Neural progenitor cell (in vitro differentiated cells): ENCODE results near the gene ATOH8. TPM values are rescaled to one million over a fixed set of nuclear protein-coding genes. Genes with fewer than 3 reads are reported as not detected.
"Not testable (repeated sequence)": the region's sequence is repeated elsewhere in the genome, so short reads cannot be mapped to it uniquely, and the experiment has no call there.

Source experiments
- DNase-seq: peaks from one replicate; pipeline ENCODE4 v3.0.0-alpha.2; 2016; ENCODE audit warnings: low spot score
- H2AFZ ChIP-seq: fragments of 200-600 bp; sonication (generic); replicated peaks from 2 replicates; pipeline ENCODE4 v1.6.1; 2016; ENCODE audit warnings: antibody characterized with exemption
- H3F3A ChIP-seq: fragments of 200-600 bp; sonication (generic); 2 replicates; pipeline ENCODE4 v1.6.1; 2016; ENCODE audit warnings: antibody characterized with exemption, low read depth
- H3K27ac ChIP-seq: fragments of 200-600 bp; sonication (generic); 2 replicates; pipeline ENCODE4 v1.5.1; 2016; ENCODE audit warnings: mild to moderate bottlenecking
- H3K27me3 ChIP-seq: fragments of 200-600 bp; sonication (generic); 2 replicates; pipeline ENCODE4 v1.6.1; 2016; ENCODE audit warnings: mild to moderate bottlenecking, moderate library complexity
- H3K36me3 ChIP-seq: fragments of 200-600 bp; sonication (generic); 2 replicates; pipeline ENCODE4 v1.5.1; 2016
- H3K4me1 ChIP-seq: fragments of 200-600 bp; sonication (generic); 2 replicates; pipeline ENCODE4 v1.6.1; 2016; ENCODE audit warnings: mixed run types
- H3K4me2 ChIP-seq: fragments of 200-600 bp; sonication (generic); 2 replicates; pipeline ENCODE4 v1.6.1; 2016
- H3K4me3 ChIP-seq: fragments of 200-600 bp; sonication (generic); 2 replicates; pipeline ENCODE4 v1.5.1; 2016
- H3K79me2 ChIP-seq: fragments of 200-600 bp; sonication (generic); 2 replicates; pipeline ENCODE4 v1.6.1; 2016; ENCODE audit warnings: low read depth
- H3K9ac ChIP-seq: fragments of 200-600 bp; sonication (generic); 2 replicates; pipeline ENCODE4 v1.6.1; 2016
- H3K9me3 ChIP-seq: fragments of 200-600 bp; sonication (generic); 2 replicates; pipeline ENCODE4 v1.5.1; 2016; ENCODE audit warnings: low read depth
- H4K20me1 ChIP-seq: fragments of 200-600 bp; sonication (generic); 2 replicates; pipeline ENCODE4 v1.6.1; 2016; ENCODE audit warnings: low read depth
- H3K27ac Mint-ChIP-seq: 3 replicates; pipeline ENCODE4 v1.8.0; 2021; ENCODE audit warnings: mixed read lengths
- H3K27me3 Mint-ChIP-seq: 2 replicates; pipeline ENCODE4 v1.8.0; 2022; ENCODE audit warnings: low read depth, mild to moderate bottlenecking, inconsistent platforms, moderate library complexity, mixed read lengths; ENCODE audit not compliant: insufficient read depth
- H3K36me3 Mint-ChIP-seq: 3 replicates; pipeline ENCODE4 v1.8.0; 2021; ENCODE audit warnings: mixed read lengths
- H3K4me1 Mint-ChIP-seq: 3 replicates; pipeline ENCODE4 v1.8.0; 2021; ENCODE audit warnings: mixed read lengths
- H3K4me3 Mint-ChIP-seq: 3 replicates; pipeline ENCODE4 v1.8.0; 2021; ENCODE audit warnings: mild to moderate bottlenecking, moderate library complexity, mixed read lengths
- H3K9me3 Mint-ChIP-seq: 3 replicates; pipeline ENCODE4 v1.8.0; 2020; ENCODE audit warnings: mixed read lengths
- EZH2 ChIP-seq: fragments of 200-600 bp; sonication (generic); IDR thresholded peaks from 2 replicates; pipeline ENCODE4 v1.6.1; 2017; ENCODE audit warnings: antibody characterized with exemption, mild to moderate bottlenecking, moderate library complexity
- EZH2phosphoT487 ChIP-seq: fragments of 200-600 bp; sonication (generic); IDR thresholded peaks from 2 replicates; pipeline ENCODE4 v1.6.1; 2017; ENCODE audit warnings: antibody characterized with exemption
- total RNA-seq: library from RNA; depleted of rRNA; stranded (reverse); fragments of >200 nt; gene quantifications from 2 replicates; pipeline ENCODE4 v1.2.3, GENCODE V29; 2015; ENCODE audit warnings: low replicate concordance
- TF ChIP-seq, protein P1 (sequence below): fragments of 200-600 bp; sonication (generic); IDR thresholded peaks from 2 replicates; pipeline ENCODE4 v1.5.1; 2017; ENCODE audit warnings: antibody characterized with exemption, mild to moderate bottlenecking

ATOH8 gene
- total RNA-seq, 1 donor from 2014 or later, result not detected

- H3K27me3 ChIP-seq, result no peaks in the 10 kb centered on the region
- no peak for DNase-seq
- H4K20me1 ChIP-seq, result no peaks in the 10 kb centered on the region
- peaks cover 22% of the 10 kb centered on the region for H3K4me1 ChIP-seq
- no peaks in the 10 kb centered on the region for H3K9me3 Mint-ChIP-seq
- no peak overlapping the region for H3K4me2 ChIP-seq
- no peaks in the 10 kb centered on the region for H3K36me3 Mint-ChIP-seq
- no peaks in the 10 kb centered on the region for H3K79me2 ChIP-seq
- H3K4me3 Mint-ChIP-seq, result no peak overlapping the region
- H3K4me3 ChIP-seq, result no peak overlapping the region
- no peak overlapping the region for H3K27ac ChIP-seq
- no peaks in the 10 kb centered on the region for H3K36me3 ChIP-seq
- TF ChIP-seq EZH2phosphoT487, result no peak
- TF ChIP-seq, protein P1, sequence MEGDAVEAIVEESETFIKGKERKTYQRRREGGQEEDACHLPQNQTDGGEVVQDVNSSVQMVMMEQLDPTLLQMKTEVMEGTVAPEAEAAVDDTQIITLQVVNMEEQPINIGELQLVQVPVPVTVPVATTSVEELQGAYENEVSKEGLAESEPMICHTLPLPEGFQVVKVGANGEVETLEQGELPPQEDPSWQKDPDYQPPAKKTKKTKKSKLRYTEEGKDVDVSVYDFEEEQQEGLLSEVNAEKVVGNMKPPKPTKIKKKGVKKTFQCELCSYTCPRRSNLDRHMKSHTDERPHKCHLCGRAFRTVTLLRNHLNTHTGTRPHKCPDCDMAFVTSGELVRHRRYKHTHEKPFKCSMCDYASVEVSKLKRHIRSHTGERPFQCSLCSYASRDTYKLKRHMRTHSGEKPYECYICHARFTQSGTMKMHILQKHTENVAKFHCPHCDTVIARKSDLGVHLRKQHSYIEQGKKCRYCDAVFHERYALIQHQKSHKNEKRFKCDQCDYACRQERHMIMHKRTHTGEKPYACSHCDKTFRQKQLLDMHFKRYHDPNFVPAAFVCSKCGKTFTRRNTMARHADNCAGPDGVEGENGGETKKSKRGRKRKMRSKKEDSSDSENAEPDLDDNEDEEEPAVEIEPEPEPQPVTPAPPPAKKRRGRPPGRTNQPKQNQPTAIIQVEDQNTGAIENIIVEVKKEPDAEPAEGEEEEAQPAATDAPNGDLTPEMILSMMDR, result no peak
- no peak overlapping the region for H3K9ac ChIP-seq
- H3K4me1 Mint-ChIP-seq, result peaks cover 24% of the 10 kb centered on the region
- no peak overlapping the region for H2AFZ ChIP-seq
- H3F3A ChIP-seq, result peaks cover 4% of the 10 kb centered on the region
- no peaks in the 10 kb centered on the region for H3K9me3 ChIP-seq
- H3K27ac Mint-ChIP-seq, result no peak overlapping the region
- H3K27me3 Mint-ChIP-seq, result peaks cover 15% of the 10 kb centered on the region
Observed at GRCh38 chr2:85713836-85714235, 40.0 kb upstream of the ATOH8 start.

DNA sequence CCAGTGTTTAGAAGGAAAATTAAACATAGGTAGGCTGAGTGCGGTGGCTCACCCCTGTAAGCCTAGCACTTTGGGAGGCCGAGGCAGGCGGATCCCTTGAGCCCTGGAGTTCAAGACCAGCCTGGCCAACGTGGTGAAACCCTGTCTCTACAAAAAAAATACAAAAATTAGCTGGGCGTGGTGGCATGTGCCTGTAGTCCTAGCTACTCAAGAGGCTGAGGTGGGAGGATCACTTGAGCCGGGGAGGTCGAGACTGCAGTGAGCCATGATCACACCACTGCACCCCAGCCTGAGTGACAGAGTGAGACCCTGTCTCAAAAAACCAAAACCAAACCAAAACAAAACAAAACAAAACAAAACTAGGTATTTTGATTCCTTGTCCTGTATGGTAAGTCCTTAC lies 39.4 kb upstream of the ATOH8 start:
- not testable (repeated sequence) for H3K27me3 ChIP-seq, DNase-seq, H3K27ac ChIP-seq, H2AFZ ChIP-seq, H3K79me2 ChIP-seq, H4K20me1 ChIP-seq, H3K27ac Mint-ChIP-seq, H3K9me3 Mint-ChIP-seq, H3K36me3 ChIP-seq, H3K4me3 ChIP-seq, H3K9ac ChIP-seq, H3K36me3 Mint-ChIP-seq, H3K4me2 ChIP-seq, H3F3A ChIP-seq, H3K9me3 ChIP-seq, H3K4me3 Mint-ChIP-seq
- peaks cover 24% of the 10 kb centered on the region for H3K4me1 Mint-ChIP-seq
- H3K27me3 Mint-ChIP-seq, result peaks cover 15% of the 10 kb centered on the region
- H3K4me1 ChIP-seq, result peaks cover 22% of the 10 kb centered on the region

DNA sequence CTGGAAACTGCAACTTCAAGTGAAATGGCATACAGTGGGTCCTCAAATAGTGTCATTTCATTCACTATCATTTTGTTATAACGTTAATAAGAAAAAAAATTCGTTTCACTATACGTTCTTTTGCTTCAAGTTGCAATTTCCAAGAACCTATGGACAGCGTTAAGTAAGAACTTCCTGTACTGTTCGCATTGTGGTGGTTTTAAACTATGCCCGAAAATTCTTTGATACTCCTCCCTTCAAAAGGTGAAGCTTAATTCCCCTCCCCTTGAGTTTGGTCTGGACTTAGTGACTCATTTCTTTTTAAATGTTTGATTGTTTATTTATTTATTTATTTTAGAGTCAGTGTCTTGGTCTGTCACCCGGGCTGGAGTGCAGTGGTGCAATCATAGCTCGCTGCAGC lies 39.0 kb upstream of the ATOH8 start:
- no peak overlapping the region for H2AFZ ChIP-seq
- H3K27ac ChIP-seq, result no peak overlapping the region
- no peak overlapping the region for H3K4me2 ChIP-seq
- no peak overlapping the region for H3K4me3 ChIP-seq
- Mint-ChIP-seq H3K4me1 (peaks cover 24% of the 10 kb centered on the region), H3K9me3 (no peaks in the 10 kb centered on the region), H3K27ac (no peak overlapping the region), H3K27me3 (peaks cover 15% of the 10 kb centered on the region), H3K36me3 (no peaks in the 10 kb centered on the region), H3K4me3 (no peak overlapping the region)
- H3K9ac ChIP-seq, result no peak overlapping the region
- DNase-seq, result no peak
- peaks cover 4% of the 10 kb centered on the region for H3F3A ChIP-seq
- no peaks in the 10 kb centered on the region for H3K27me3 ChIP-seq
- TF ChIP-seq EZH2phosphoT487 (no peak), EZH2 (no peak)
- TF ChIP-seq, protein P1, result no peak
- no peaks in the 10 kb centered on the region for H4K20me1 ChIP-seq
- H3K4me1 ChIP-seq, result peaks cover 22% of the 10 kb centered on the region
- no peaks in the 10 kb centered on the region for H3K9me3 ChIP-seq
- H3K36me3 ChIP-seq, result no peaks in the 10 kb centered on the region
- H3K79me2 ChIP-seq, result no peaks in the 10 kb centered on the region

GRCh38 chr2:85716346-85716914 lies 37.4 kb upstream of the ATOH8 start:
- H3K36me3 Mint-ChIP-seq, result no peaks in the 10 kb centered on the region
- Histone ChIP-seq H3K79me2 (no peaks in the 10 kb centered on the region), H2AFZ (no peak overlapping the region), H3K27ac (no peak overlapping the region), H3K27me3 (no peaks in the 10 kb centered on the region), H3K9me3 (no peaks in the 10 kb centered on the region), H3K36me3 (no peaks in the 10 kb centered on the region), H3K4me3 (no peak overlapping the region), H3K4me1 (peaks cover 22% of the 10 kb centered on the region), H3K9ac (no peak overlapping the region), H3K4me2 (peak overlapping the region; percentile 51), H3F3A (peaks cover 4% of the 10 kb centered on the region), H4K20me1 (no peaks in the 10 kb centered on the region)
- TF ChIP-seq EZH2phosphoT487 (no peak), EZH2 (no peak)
- H3K9me3 Mint-ChIP-seq, result peaks cover 7% of the 10 kb centered on the region
- H3K27ac Mint-ChIP-seq, result peak overlapping the region; percentile 82
- H3K4me1 Mint-ChIP-seq, result peaks cover 24% of the 10 kb centered on the region
- no peak for DNase-seq
- H3K27me3 Mint-ChIP-seq, result peaks cover 10% of the 10 kb centered on the region
- H3K4me3 Mint-ChIP-seq, result no peak overlapping the region
